Liver (tissue), 9 donors: Measurements from ENCODE around the gene WRNIP1. TPM values are rescaled to one million over a fixed set of nuclear protein-coding genes. Genes with fewer than 3 reads are reported as not detected.

ENCODE experiments used
- DNase-seq: peaks from one replicate; pipeline ENCODE4 v3.0.0-alpha.2; 2017; ENCODE audit warnings: low spot score
- H3K27ac ChIP-seq, 2 donors: one replicate each; pipeline ENCODE4 v1.7.0; 2013; ENCODE audit warnings: inconsistent platforms in 2 of 2, low read length in 2 of 2, control low read depth in 1 of 2, low read depth in 1 of 2, mild to moderate bottlenecking in 1 of 2
- H3K27me3 ChIP-seq, 4 donors: one replicate each; pipeline versions ENCODE4 v1.6.1 to v1.7.0; 2013; ENCODE audit warnings: low read length in 3 of 4, inconsistent platforms in 1 of 4, mild to moderate bottlenecking in 1 of 4, moderate library complexity in 1 of 4; ENCODE audit not compliant: control insufficient read depth in 4 of 4, insufficient read depth in 4 of 4
- H3K36me3 ChIP-seq, 4 donors: one replicate each; pipeline versions ENCODE4 v1.6.1 to v1.7.0; 2013; ENCODE audit warnings: low read length in 3 of 4, mild to moderate bottlenecking in 3 of 4, low read depth in 1 of 4, moderate library complexity in 1 of 4; ENCODE audit not compliant: control insufficient read depth in 4 of 4, insufficient read depth in 3 of 4
- H3K4me1 ChIP-seq, 4 donors: one replicate each; pipeline versions ENCODE4 v1.6.1 to v1.7.0; 2013; ENCODE audit warnings: low read length in 3 of 4, mild to moderate bottlenecking in 3 of 4, moderate library complexity in 1 of 4; ENCODE audit not compliant: control insufficient read depth in 4 of 4, insufficient read depth in 4 of 4
- H3K4me3 ChIP-seq, 3 donors: one replicate each; pipeline versions ENCODE4 v1.6.1 to v1.7.0; 2013; ENCODE audit warnings: low read length in 3 of 3, control low read depth in 1 of 3, low read depth in 1 of 3, mild to moderate bottlenecking in 1 of 3
- H3K9ac ChIP-seq, 2 donors: one replicate each; pipeline ENCODE4 v1.7.0; 2013; ENCODE audit warnings: low read length in 2 of 2, mild to moderate bottlenecking in 2 of 2, moderate library complexity in 2 of 2, control low read depth in 1 of 2, low read depth in 1 of 2
- H3K9me3 ChIP-seq, 4 donors: one replicate each; pipeline versions ENCODE4 v1.6.1 to v1.7.0; 2013; ENCODE audit warnings: low read length in 3 of 4; ENCODE audit not compliant: control insufficient read depth in 4 of 4
- EGR1 ChIP-seq, 2 donors: IDR thresholded peaks; 2 replicates each; pipeline ENCODE4 v1.6.1; 2016 to 2018; ENCODE audit warnings: antibody characterized with exemption in 2 of 2, low read depth in 2 of 2
- FOXA1 ChIP-seq: IDR thresholded peaks from 2 replicates; pipeline ENCODE4 v1.6.1; 2016; ENCODE audit warnings: antibody characterized with exemption
- FOXA2 ChIP-seq: IDR thresholded peaks from 2 replicates; pipeline ENCODE4 v1.6.1; 2016; ENCODE audit warnings: antibody characterized with exemption
- GABPA ChIP-seq, 2 donors: IDR thresholded peaks in 1 of 2; conservative IDR thresholded peaks in 1 of 2; 2 replicates each; pipeline ENCODE4 v1.6.1; 2016; ENCODE audit warnings: antibody characterized with exemption in 2 of 2, mild to moderate bottlenecking in 1 of 2, moderate library complexity in 1 of 2
- HNF4A ChIP-seq, 2 donors: conservative IDR thresholded peaks; 2 replicates each; pipeline ENCODE4 v1.6.1; 2016; ENCODE audit warnings: antibody characterized with exemption in 2 of 2, mild to moderate bottlenecking in 2 of 2
- HNF4G ChIP-seq: IDR thresholded peaks from 2 replicates; pipeline ENCODE4 v1.6.1; 2016; ENCODE audit warnings: antibody characterized with exemption
- JUND ChIP-seq, 2 donors: IDR thresholded peaks; 2 replicates each; pipeline ENCODE4 v1.6.1; 2016; ENCODE audit warnings: antibody characterized with exemption in 2 of 2
- MAX ChIP-seq: IDR thresholded peaks from 2 replicates; pipeline ENCODE4 v1.6.1; 2016; ENCODE audit warnings: antibody characterized with exemption
- NR2F2 ChIP-seq: IDR thresholded peaks from 2 replicates; pipeline ENCODE4 v1.6.1; 2016; ENCODE audit warnings: antibody characterized with exemption
- RAD21 ChIP-seq, 2 donors: IDR thresholded peaks; 2 replicates each; pipeline ENCODE4 v1.6.1; 2016; ENCODE audit warnings: antibody characterized with exemption in 2 of 2, mild to moderate bottlenecking in 2 of 2
- REST ChIP-seq: IDR thresholded peaks from 2 replicates; pipeline ENCODE4 v1.6.1; 2016; ENCODE audit warnings: antibody characterized with exemption, mild to moderate bottlenecking
- RXRA ChIP-seq, 2 donors: IDR thresholded peaks; 2 replicates each; pipeline ENCODE4 v1.6.1; 2017 to 2018; ENCODE audit warnings: antibody characterized with exemption in 2 of 2, mild to moderate bottlenecking in 1 of 2
- SP1 ChIP-seq: IDR thresholded peaks from 2 replicates; pipeline ENCODE4 v1.6.1; 2018; ENCODE audit warnings: antibody characterized with exemption, mild to moderate bottlenecking
- TAF1 ChIP-seq: conservative IDR thresholded peaks from 2 replicates; pipeline ENCODE4 v1.6.1; 2016; ENCODE audit warnings: antibody characterized with exemption, mild to moderate bottlenecking
- YY1 ChIP-seq: IDR thresholded peaks from 2 replicates; pipeline ENCODE4 v1.6.1; 2016; ENCODE audit warnings: antibody characterized with exemption, mild to moderate bottlenecking
- ZBTB33 ChIP-seq: IDR thresholded peaks from 2 replicates; pipeline ENCODE4 v1.6.1; 2016; ENCODE audit warnings: antibody characterized with exemption
- WGBS: extraction: QIAGEN DNeasy Blood & Tissue Kit; methylation state at CpG from one replicate; pipeline ENCODE4 v1.1.7; 2013; 5-methylcytosine and 5-hydroxymethylcytosine counted together
- polyA plus RNA-seq, 2 donors: library from polyadenylated mRNA; stranded (reverse) in 1 of 2; unstranded in 1 of 2; fragments of 200-250 nt in 1 of 2; fragments of >200 nt in 1 of 2; fragmentation: Nextera tagmentation in 1 of 2; extraction: Ambion mirVana in 1 of 2; gene quantifications; one replicate each; pipeline versions ENCODE4 v1.2.1 to v1.2.3, GENCODE V29; 2013 to 2015
- total RNA-seq, 2 donors: library from RNA; depleted of rRNA; stranded (reverse); fragments of >200 nt; gene quantifications; one replicate each; pipeline ENCODE4 v1.2.3, GENCODE V29; 2014
- TF ChIP-seq, protein P1 (sequence below): IDR thresholded peaks from 2 replicates; pipeline ENCODE4 v1.6.1; 2016; ENCODE audit warnings: antibody characterized with exemption
- donor health status: healthy.
- donor health status: healthy.
- donor health status: healthy.
- donor health status: healthy.
- donor health status: healthy.

WRNIP1 gene
- total and polyA plus RNA-seq, 4 donors: 10.0 to 32.7 (median 23.9) TPM

- TF ChIP-seq REST (no peak), FOXA2 (no peak), EGR1 (IDR thresholded peaks at IDR 0.05; ENCODE audit: low read depth in 2 of 2) (no peak), FOXA1 (no peak), RXRA (IDR thresholded peaks at IDR 0.05) (no peak), ZBTB33 (no peak), YY1 (no peak), RAD21 (IDR thresholded peaks at IDR 0.05) (no peak), HNF4A (conservative IDR thresholded peaks at IDR 0.05) (no peak), SP1 (no peak), NR2F2 (no peak), GABPA (IDR thresholded peaks at IDR 0.05 in 1 of 2, conservative IDR thresholded peaks at IDR 0.05 in 1 of 2) (no peak), HNF4G (no peak), JUND (IDR thresholded peaks at IDR 0.05) (no peak), MAX (no peak), TAF1 (no peak)
- TF ChIP-seq, protein P1, sequence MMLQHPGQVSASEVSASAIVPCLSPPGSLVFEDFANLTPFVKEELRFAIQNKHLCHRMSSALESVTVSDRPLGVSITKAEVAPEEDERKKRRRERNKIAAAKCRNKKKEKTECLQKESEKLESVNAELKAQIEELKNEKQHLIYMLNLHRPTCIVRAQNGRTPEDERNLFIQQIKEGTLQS: no peak
- no peak for DNase-seq
- Histone ChIP-seq H3K4me1 (no peaks in the 10 kb centered on the region), H3K9ac (no peak overlapping the region), H3K27ac (no peak overlapping the region), H3K36me3 (no peaks in the 10 kb centered on the region), H3K27me3 (no peaks in the 10 kb centered on the region), H3K4me3 (no peak overlapping the region), H3K9me3 (no peaks in the 10 kb centered on the region)
- WGBS: 89% methylated on average over 3 of the region's 3 CpGs
Measured at GRCh38 chr6:2755456-2755855, 9.7 kb upstream of the WRNIP1 start.

DNA sequence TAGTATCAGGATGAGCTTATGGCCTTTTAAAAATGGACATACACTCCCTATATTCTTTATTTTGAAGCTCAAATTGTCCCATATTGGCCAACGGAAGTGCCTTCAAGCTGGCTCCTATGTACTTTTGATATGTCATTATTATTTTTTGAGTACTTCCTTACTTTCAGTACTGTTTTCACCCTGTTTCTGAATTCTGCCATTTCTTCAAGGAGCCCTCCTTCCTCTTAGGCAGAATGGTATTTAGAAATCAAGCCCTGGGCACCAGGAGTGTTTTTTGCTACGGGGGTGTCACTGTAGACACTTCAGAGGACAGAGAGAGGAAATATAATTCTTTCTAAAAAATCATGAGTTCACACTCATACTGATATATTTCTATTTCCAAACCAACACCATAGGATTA lies 9.0 kb upstream of the WRNIP1 start:
- Histone ChIP-seq H3K4me3 (no peak overlapping the region), H3K27me3 (no peaks in the 10 kb centered on the region), H3K4me1 (no peaks in the 10 kb centered on the region), H3K27ac (no peak overlapping the region), H3K9ac (no peak overlapping the region), H3K9me3 (no peaks in the 10 kb centered on the region), H3K36me3 (no peaks in the 10 kb centered on the region)
- whole genome bisulfite sequencing: 83% methylated on average over 2 of the region's 2 CpGs
- TF ChIP-seq RXRA (IDR thresholded peaks at IDR 0.05) (no peak), HNF4G (no peak), NR2F2 (no peak), ZBTB33 (no peak), RAD21 (IDR thresholded peaks at IDR 0.05) (no peak), MAX (no peak)
- no peak for DNase-seq
